Posterior vena cava (tissue), 2 donors: Measurements from ENCODE around the gene ZNF362. TPM values are rescaled to one million over a fixed set of nuclear protein-coding genes. Genes with fewer than 3 reads are reported as not detected.
A peak's percentile ranks its signal among the peaks of the same experiment; 100 is the strongest.

ENCODE experiments used
- DNase-seq: peaks from one replicate; pipeline ENCODE4 v3.0.0-alpha.2; 2020; ENCODE audit warnings: low spot score
- intact Hi-C, 2 donors: fragments of 100-400 bp; cut with DNase I; formaldehyde crosslinking; loops; one replicate each; pipeline versions ENCODE4 v1.14.1 to v1.14.2; 2022 to 2023
- total RNA-seq, 2 donors: library from RNA; stranded (reverse); fragmentation: NEBNext Ultra II Directional; extraction: Animal tissue kit (Norgen Biotek cat#: 25700); gene quantifications; one replicate each; pipeline ENCODE4 v1.2.1, GENCODE V29; 2021
- donor health status: DM: yes; HTN: yes; CAD: no.
- donor health status: DM: yes; HTN: yes; CAD: no.

ZNF362 gene
- total RNA-seq, 2 donors from 2014 or later: 25.8 to 37.0 TPM

- intact Hi-C loops: no loop called here
These were observed 14.4 kb upstream of the ZNF362 start for GRCh38 chr1:33241866-33242265.

GRCh38 chr1:33242652-33243051 is 13.6 kb upstream of the ZNF362 start:
- no peak for DNase-seq
- intact Hi-C loops: no loop called here

More at GRCh38 chr1:33241866-33242265, 14.4 kb upstream of the ZNF362 start:
- peak; percentile 17 for DNase-seq

- peak; percentile 19 for DNase-seq
- intact Hi-C loops: no loop called here
These were observed 12.0 kb upstream of the ZNF362 start for GRCh38 chr1:33244143-33244808.

- intact Hi-C loops: no loop called here
- DNase-seq: no peak
These were observed 11.5 kb upstream of the ZNF362 start for GRCh38 chr1:33244809-33245186.

GRCh38 chr1:33246171-33246570 is 10.1 kb upstream of the ZNF362 start:
- DNase-seq: peak; percentile 60

GRCh38 chr1:33247545-33247944 is 8.7 kb upstream of the ZNF362 start:
- peak; percentile 2 for DNase-seq
- intact Hi-C loops: loop anchor here in 1 of 2 donors (1.0 kb wide), 1 partner anchor 14 kb away; no protein-coding TSS in a partner anchor

More at GRCh38 chr1:33246171-33246570, 10.1 kb upstream of the ZNF362 start:
- intact Hi-C loops: no loop called here

- intact Hi-C loops: no loop called here
- peak; percentile 6 for DNase-seq
These were observed 8.0 kb upstream of the ZNF362 start for GRCh38 chr1:33248244-33248643.

GRCh38 chr1:33249422-33249821 is 6.9 kb upstream of the ZNF362 start:
- intact Hi-C loops: no loop called here
- no peak for DNase-seq

GRCh38 chr1:33250217-33250616 is 6.1 kb upstream of the ZNF362 start:
- intact Hi-C loops: no loop called here
- DNase-seq: no peak

GRCh38 chr1:33250724-33251123 is 5.6 kb upstream of the ZNF362 start:
- no peak for DNase-seq
- intact Hi-C loops: no loop called here

GRCh38 chr1:33254491-33254890 is 1.8 kb upstream of the ZNF362 start:
- intact Hi-C loops: no loop called here
- DNase-seq: no peak

- intact Hi-C loops: no loop called here
- peak; percentile 90 for DNase-seq
These were observed 708 bp upstream of the ZNF362 start for GRCh38 chr1:33255347-33256220.

GRCh38 chr1:33256221-33256470 is 146 bp upstream of the ZNF362 start:
- intact Hi-C loops: no loop called here

GRCh38 chr1:33257207-33257771 is 997 bp downstream of the ZNF362 start:
- intact Hi-C loops: no loop called here

More at GRCh38 chr1:33256221-33256470, 146 bp upstream of the ZNF362 start:
- DNase-seq: no peak

GRCh38 chr1:33257772-33258712 is 1.8 kb downstream of the ZNF362 start:
- intact Hi-C loops: loop anchor here in 1 of 2 donors (1.0 kb wide), 1 partner anchor 30 kb away; no protein-coding TSS in a partner anchor
- DNase-seq: peak; percentile 78

More at GRCh38 chr1:33257207-33257771, 997 bp downstream of the ZNF362 start:
- no peak for DNase-seq

GRCh38 chr1:33258788-33259274 is 2.5 kb downstream of the ZNF362 start:
- intact Hi-C loops: loop anchor here in 1 of 2 donors (1.0 kb wide), 1 partner anchor 29 kb away; no protein-coding TSS in a partner anchor
- DNase-seq: no peak

- intact Hi-C loops: no loop called here
- peak; percentile 28 for DNase-seq
These were observed 3.6 kb downstream of the ZNF362 start for GRCh38 chr1:33259879-33260278.

GRCh38 chr1:33260439-33260838 is 4.1 kb downstream of the ZNF362 start:
- DNase-seq: peak; percentile 30
- intact Hi-C loops: no loop called here

GRCh38 chr1:33261344-33261743 is 5.1 kb downstream of the ZNF362 start:
- intact Hi-C loops: loop anchor here in 1 of 2 donors (1.0 kb wide), 1 partner anchor 14 kb away; no protein-coding TSS in a partner anchor
- no peak for DNase-seq
